Stimulated activated naive B cell treated with anti-CD40 and anti-IgM and Interleukin-4, amounts not matched to agents 10 μg/mL and 1 μg/mL and 100 μg/mL, for 72 hours (primary cell): ENCODE data around the gene TP73.
"Not testable (repeated sequence)": the region's sequence is repeated elsewhere in the genome, so short reads cannot be mapped to it uniquely, and the experiment has no call there.

Experiments used
- ATAC-seq, 2 donors: fragments of 150-1000 bp; cut with Tn5 transposase; replicated peaks; 2 replicates each; pipeline ENCODE4 v1.10.0; 2021; ENCODE audit warnings: moderate library complexity in 1 of 2
- DNase-seq: peaks from one replicate; pipeline ENCODE4 v3.0.0; 2021
- H3K27ac Mint-ChIP-seq: one replicate; pipeline ENCODE4 v1.8.0; 2022; ENCODE audit warnings: mild to moderate bottlenecking, mixed read lengths
- H3K27me3 Mint-ChIP-seq, 2 donors: one replicate each; pipeline ENCODE4 v1.8.0; 2022; ENCODE audit warnings: mixed read lengths in 2 of 2
- H3K36me3 Mint-ChIP-seq, 2 donors: one replicate each; pipeline ENCODE4 v1.8.0; 2022; ENCODE audit warnings: mixed read lengths in 2 of 2, mild to moderate bottlenecking in 1 of 2
- H3K4me1 Mint-ChIP-seq, 2 donors: one replicate each; pipeline ENCODE4 v1.8.0; 2022; ENCODE audit warnings: mixed read lengths in 2 of 2, mild to moderate bottlenecking in 1 of 2
- H3K4me3 Mint-ChIP-seq, 2 donors: one replicate each; pipeline ENCODE4 v1.8.0; 2022; ENCODE audit warnings: mild to moderate bottlenecking in 2 of 2, mixed read lengths in 2 of 2, moderate library complexity in 1 of 2
- H3K9me3 Mint-ChIP-seq, 2 donors: one replicate each; pipeline ENCODE4 v1.8.0; 2022; ENCODE audit warnings: mixed read lengths in 2 of 2, mild to moderate bottlenecking in 1 of 2

TP73 gene

GRCh38 chr1:3721955-3722465, 69.7 kb downstream of the TP73 start:
- Mint-ChIP-seq H3K27ac (no peak overlapping the region), H3K4me1 (peaks cover 6 to 7% of the 10 kb centered on the region in 2 donors), H3K36me3 (no peaks in the 10 kb centered on the region), H3K4me3 (no peak overlapping the region), H3K9me3 (no peaks in the 10 kb centered on the region), H3K27me3 (peaks cover 26 to 27% of the 10 kb centered on the region in 2 donors)
- no peak for ATAC-seq
- DNase-seq: no peak

- DNase-seq: no peak
- Mint-ChIP-seq H3K36me3 (no peaks in the 10 kb centered on the region), H3K4me3 (no peak overlapping the region), H3K27ac (no peak overlapping the region), H3K4me1 (peaks cover 6 to 7% of the 10 kb centered on the region in 2 donors), H3K27me3 (peaks cover 27 to 29% of the 10 kb centered on the region in 2 donors), H3K9me3 (no peaks in the 10 kb centered on the region)
- ATAC-seq: no peak
These were observed 70.5 kb downstream of the TP73 start for GRCh38 chr1:3722846-3723245.

- not testable (repeated sequence) for H3K9me3 Mint-ChIP-seq, H3K4me3 Mint-ChIP-seq, H3K36me3 Mint-ChIP-seq, H3K4me1 Mint-ChIP-seq
- peaks cover 27 to 33% of the 10 kb centered on the region in 2 donors for H3K27me3 Mint-ChIP-seq
- H3K27ac Mint-ChIP-seq: peak overlapping the region; percentile 32
- DNase-seq (peak; percentile 52), ATAC-seq (peak; percentile 68 to 81)
These were observed 72.2 kb downstream of the TP73 start for GRCh38 chr1:3724416-3725030.

- no peaks in the 10 kb centered on the region for H3K36me3 Mint-ChIP-seq
- peaks cover 4 to 6% of the 10 kb centered on the region in 2 donors for H3K4me1 Mint-ChIP-seq
- no peak for ATAC-seq
- DNase-seq: no peak
- H3K27me3 Mint-ChIP-seq: peaks cover 27 to 35% of the 10 kb centered on the region in 2 donors
- H3K27ac Mint-ChIP-seq: no peak overlapping the region
- no peak overlapping the region for H3K4me3 Mint-ChIP-seq
- H3K9me3 Mint-ChIP-seq: no peaks in the 10 kb centered on the region
These were observed 73.0 kb downstream of the TP73 start for GRCh38 chr1:3725366-3725765.

- DNase-seq (peak; percentile 32), ATAC-seq (peak; percentile 74 to 75)
- Mint-ChIP-seq H3K4me3 (no peak overlapping the region), H3K9me3 (no peaks in the 10 kb centered on the region), H3K27me3 (peaks cover 30 to 38% of the 10 kb centered on the region in 2 donors), H3K27ac (no peak overlapping the region), H3K4me1 (peaks cover 4 to 6% of the 10 kb centered on the region in 2 donors), H3K36me3 (no peaks in the 10 kb centered on the region)
These were observed 74.9 kb downstream of the TP73 start for GRCh38 chr1:3727042-3727824.

- Mint-ChIP-seq H3K9me3 (no peaks in the 10 kb centered on the region), H3K4me1 (peaks cover 4 to 6% of the 10 kb centered on the region in 2 donors), H3K27ac (no peak overlapping the region), H3K4me3 (no peak overlapping the region), H3K27me3 (peaks cover 29 to 38% of the 10 kb centered on the region in 2 donors), H3K36me3 (no peaks in the 10 kb centered on the region)
- DNase-seq (no peak), ATAC-seq (no peak)
These were observed 75.8 kb downstream of the TP73 start for GRCh38 chr1:3727825-3728776.

GRCh38 chr1:3729594-3730542, 77.6 kb downstream of the TP73 start:
- no peak overlapping the region for H3K27ac Mint-ChIP-seq
- H3K4me1 Mint-ChIP-seq: peaks cover 0 to 2% of the 10 kb centered on the region in 2 donors
- H3K9me3 Mint-ChIP-seq: no peaks in the 10 kb centered on the region
- no peak overlapping the region for H3K4me3 Mint-ChIP-seq
- DNase-seq (no peak), ATAC-seq (no peak)
- no peaks in the 10 kb centered on the region for H3K36me3 Mint-ChIP-seq
- peaks cover 22 to 32% of the 10 kb centered on the region in 2 donors for H3K27me3 Mint-ChIP-seq

- no peaks in the 10 kb centered on the region for H3K9me3 Mint-ChIP-seq
- DNase-seq (no peak), ATAC-seq (no peak)
- H3K27me3 Mint-ChIP-seq: peaks cover 18 to 32% of the 10 kb centered on the region in 2 donors
- no peaks in the 10 kb centered on the region for H3K4me1 Mint-ChIP-seq
- H3K27ac Mint-ChIP-seq: no peak overlapping the region
- H3K4me3 Mint-ChIP-seq: no peak overlapping the region
- H3K36me3 Mint-ChIP-seq: peaks cover 0 to 3% of the 10 kb centered on the region in 2 donors
These were observed 78.4 kb downstream of the TP73 start for GRCh38 chr1:3730543-3731247.

- H3K9me3 Mint-ChIP-seq: no peaks in the 10 kb centered on the region
- H3K36me3 Mint-ChIP-seq: peaks cover under 1 to 8% of the 10 kb centered on the region in 2 donors
- DNase-seq (no peak), ATAC-seq (no peak)
- no peak overlapping the region for H3K27ac Mint-ChIP-seq
- H3K27me3 Mint-ChIP-seq: peaks cover 10 to 26% of the 10 kb centered on the region in 2 donors
- no peaks in the 10 kb centered on the region for H3K4me1 Mint-ChIP-seq
- no peak overlapping the region for H3K4me3 Mint-ChIP-seq
These were observed 79.5 kb downstream of the TP73 start for GRCh38 chr1:3731583-3732433.

GRCh38 chr1:3732434-3733093, 80.2 kb downstream of the TP73 start:
- ATAC-seq: no peak
- H3K27me3 Mint-ChIP-seq: peaks cover 8 to 22% of the 10 kb centered on the region in 2 donors
- no peak for DNase-seq
- H3K27ac Mint-ChIP-seq: no peak overlapping the region
- H3K9me3 Mint-ChIP-seq: no peaks in the 10 kb centered on the region
- no peak overlapping the region for H3K4me3 Mint-ChIP-seq
- no peaks in the 10 kb centered on the region for H3K4me1 Mint-ChIP-seq
- peaks cover 1 to 8% of the 10 kb centered on the region in 2 donors for H3K36me3 Mint-ChIP-seq

GRCh38 chr1:3733094-3733882, 81.0 kb downstream of the TP73 start:
- H3K27ac Mint-ChIP-seq: no peak overlapping the region
- peaks cover 3 to 8% of the 10 kb centered on the region in 2 donors for H3K36me3 Mint-ChIP-seq
- DNase-seq (no peak), ATAC-seq (no peak)
- H3K4me3 Mint-ChIP-seq: no peak overlapping the region
- H3K4me1 Mint-ChIP-seq: no peaks in the 10 kb centered on the region
- H3K9me3 Mint-ChIP-seq: no peaks in the 10 kb centered on the region
- H3K27me3 Mint-ChIP-seq: peaks cover 8 to 22% of the 10 kb centered on the region in 2 donors
